Stimulated activated naive CD4-positive, alpha-beta T cell treated with Interleukin-2 at 50 U/mL for 16 hours (primary cell): ENCODE measurements around the gene DXO.
"Not testable (repeated sequence)": the region's sequence is repeated elsewhere in the genome, so short reads cannot be mapped to it uniquely, and the experiment has no call there.

Experiments
- DNase-seq: peaks from one replicate; lab custom pipeline; 2025; lab: John Stamatoyannopoulos, UW

DXO gene

GRCh38 chr6:31971993-31972708 lies at the start of gene DXO:
Gene DXO, minus strand, starts transcription at chr6:31972138. Its CDS starts 463 bp downstream, at chr6:31971675.
- peak; percentile 98 for DNase-seq

GRCh38 chr6:32014547-32014946 lies 42.6 kb upstream of the DXO start, which contains the start of gene C4B:
Gene C4B, plus strand, starts transcription at chr6:32014795. Its CDS starts 51 bp downstream, at chr6:32014846.
- DNase-seq = not testable (repeated sequence)

- not testable (repeated sequence) for DNase-seq
Observed at GRCh38 chr6:32013738-32014137, 41.8 kb upstream of the DXO start.

- DNase-seq = not testable (repeated sequence)
Observed at GRCh38 chr6:32012941-32013617, 41.1 kb upstream of the DXO start.

GRCh38 chr6:32010856-32011530 lies 39.1 kb upstream of the DXO start:
- DNase-seq = not testable (repeated sequence)

GRCh38 chr6:32009537-32009936 lies 37.6 kb upstream of the DXO start:
- DNase-seq = not testable (repeated sequence)

- not testable (repeated sequence) for DNase-seq
Observed at GRCh38 chr6:32008616-32009015, 36.7 kb upstream of the DXO start.

GRCh38 chr6:32008037-32008436 lies 36.1 kb upstream of the DXO start:
- DNase-seq = not testable (repeated sequence)

- DNase-seq = not testable (repeated sequence)
Observed at GRCh38 chr6:32007086-32007485, 35.1 kb upstream of the DXO start.

- DNase-seq = not testable (repeated sequence)
Observed at GRCh38 chr6:32005991-32006529, 34.1 kb upstream of the DXO start.

- not testable (repeated sequence) for DNase-seq
Observed at GRCh38 chr6:32005538-32005880, 33.6 kb upstream of the DXO start.

- not testable (repeated sequence) for DNase-seq
Observed at GRCh38 chr6:32004864-32005537, 33.1 kb upstream of the DXO start.

- not testable (repeated sequence) for DNase-seq
Observed at GRCh38 chr6:32004393-32004792, 32.5 kb upstream of the DXO start.

- DNase-seq = not testable (repeated sequence)
Observed at GRCh38 chr6:32003301-32003700, 31.4 kb upstream of the DXO start.

- DNase-seq = not testable (repeated sequence)
Observed at GRCh38 chr6:32002546-32003268, 30.8 kb upstream of the DXO start.

- DNase-seq = not testable (repeated sequence)
Observed at GRCh38 chr6:31996385-31996784, 24.4 kb upstream of the DXO start.

GRCh38 chr6:31994421-31994820 lies 22.5 kb upstream of the DXO start:
- DNase-seq = not testable (repeated sequence)

GRCh38 chr6:31989363-31989762 lies 17.4 kb upstream of the DXO start:
- DNase-seq = not testable (repeated sequence)

GRCh38 chr6:31981744-31982143 lies 9.8 kb upstream of the DXO start, which contains the start of gene C4A:
Gene C4A, plus strand, starts transcription at chr6:31982057. Its CDS starts 51 bp downstream, at chr6:31982108.
- DNase-seq = not testable (repeated sequence)

GRCh38 chr6:31980998-31981397 lies 9.1 kb upstream of the DXO start:
- not testable (repeated sequence) for DNase-seq
